Retina (tissue), 1 donor: ENCODE measurements around the gene GNG7.
A peak's percentile ranks its signal among the peaks of the same experiment; 100 is the strongest.
"Not testable (repeated sequence)": the region's sequence is repeated elsewhere in the genome, so short reads cannot be mapped to it uniquely, and the experiment has no call there.

Source experiments
- DNase-seq: peaks from one replicate; pipeline ENCODE4 v3.0.0-alpha.2; 2016

GNG7 gene

GRCh38 chr19:2497186-2497585, 205.3 kb downstream of the GNG7 start:
- no peak for DNase-seq

GRCh38 chr19:2495651-2496316, 206.7 kb downstream of the GNG7 start:
- no peak for DNase-seq

- no peak for DNase-seq
These were observed 207.3 kb downstream of the GNG7 start for GRCh38 chr19:2495130-2495641.

- peak; percentile 83 for DNase-seq
These were observed 207.9 kb downstream of the GNG7 start for GRCh38 chr19:2494447-2495129.

- DNase-seq = no peak
These were observed 208.4 kb downstream of the GNG7 start for GRCh38 chr19:2494084-2494446.

GRCh38 chr19:2493448-2493847, 209.0 kb downstream of the GNG7 start:
- not testable (repeated sequence) for DNase-seq

GRCh38 chr19:2492870-2493269, 209.6 kb downstream of the GNG7 start:
- DNase-seq = no peak

- DNase-seq = no peak
These were observed 211.2 kb downstream of the GNG7 start for GRCh38 chr19:2491130-2491801.

- DNase-seq = no peak
These were observed 211.8 kb downstream of the GNG7 start for GRCh38 chr19:2490659-2491058.

- DNase-seq = peak; percentile 56
These were observed 213.4 kb downstream of the GNG7 start for GRCh38 chr19:2488942-2489731.

GRCh38 chr19:2488405-2488941, 214.0 kb downstream of the GNG7 start:
- no peak for DNase-seq

- peak; percentile 33 for DNase-seq
These were observed 214.7 kb downstream of the GNG7 start for GRCh38 chr19:2487842-2488241.

- DNase-seq = no peak
These were observed 215.4 kb downstream of the GNG7 start for GRCh38 chr19:2487090-2487489.

- no peak for DNase-seq
These were observed 217.1 kb downstream of the GNG7 start for GRCh38 chr19:2485428-2485827.

GRCh38 chr19:2484178-2484937, 218.1 kb downstream of the GNG7 start:
- DNase-seq = no peak

- no peak for DNase-seq
These were observed 218.9 kb downstream of the GNG7 start for GRCh38 chr19:2483484-2484151.

GRCh38 chr19:2483084-2483483, 219.4 kb downstream of the GNG7 start:
- no peak for DNase-seq

GRCh38 chr19:2482354-2483038, 220.0 kb downstream of the GNG7 start:
- DNase-seq = no peak

GRCh38 chr19:2481466-2481865, 221.0 kb downstream of the GNG7 start:
- no peak for DNase-seq

GRCh38 chr19:2479556-2480194, 222.8 kb downstream of the GNG7 start:
- no peak for DNase-seq
